ENCODE measurements around the gene NIPBL. TPM values are rescaled to one million over a fixed set of nuclear protein-coding genes. Genes with fewer than 3 reads are reported as not detected.

NIPBL gene
- total and polyA plus RNA-seq, 5 donors from 2014 or later, result 12.5 to 132 (median 17.4) TPM

DNA sequence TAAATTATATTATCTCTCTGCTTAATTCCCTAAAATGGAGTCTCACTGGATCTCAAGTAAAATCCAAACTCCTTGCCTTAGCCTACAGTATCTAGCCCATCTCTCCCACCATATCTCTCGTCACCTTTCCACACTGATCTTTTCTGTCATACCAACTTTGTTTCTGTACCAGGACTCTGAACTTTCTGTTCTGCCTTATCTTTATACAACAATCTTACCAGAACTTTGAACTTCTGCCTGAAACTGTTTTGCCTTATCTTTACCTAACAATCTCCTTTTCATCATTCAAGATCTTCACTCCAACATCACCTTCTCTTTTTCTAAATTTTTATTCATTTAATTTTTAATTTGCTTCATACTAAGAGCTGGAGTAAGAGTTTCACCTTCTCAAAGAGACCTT, 233.6 kb downstream of the NIPBL start:
- DNase-seq (peak in 1 of 3 donors; percentile 24), ATAC-seq (ENCODE audit: low read depth in 2 of 2) (no peak)
- H3K4me1 ChIP-seq (ENCODE audit: control insufficient read depth, insufficient read depth, low read length, poor library complexity, severe bottlenecking), result peaks cover 16% of the 10 kb centered on the region
- H3K9me3 Mint-ChIP-seq, result peaks cover 0 to 4% (median 1%) of the 10 kb centered on the region in 7 donors
- H3K27me3 ChIP-seq (ENCODE audit: control insufficient read depth, insufficient read depth, low read length), result no peaks in the 10 kb centered on the region
- no peaks in the 10 kb centered on the region for H3K9me3 ChIP-seq (ENCODE audit: control insufficient read depth in 2 of 2, low read length in 2 of 2)
- H3K27me3 Mint-ChIP-seq, result peaks cover 2% of the 10 kb centered on the region
- H3K36me3 Mint-ChIP-seq, result peaks cover 15% of the 10 kb centered on the region
- peak overlapping the region; percentile 1 to 15 (median 8) for H3K27ac Mint-ChIP-seq
- H3K4me3 Mint-ChIP-seq, result peak overlapping the region in 1 of 4 donors; percentile 24
- no peaks in the 10 kb centered on the region for H3K36me3 ChIP-seq (ENCODE audit: control insufficient read depth, insufficient read depth, low read length)
- no peak overlapping the region for H3K27ac ChIP-seq (ENCODE audit: insufficient read depth, low read length, poor library complexity, severe bottlenecking)
- H3K4me3 ChIP-seq (ENCODE audit: low read depth, low read length), result no peak overlapping the region
- peaks cover 24 to 36% (median 30%) of the 10 kb centered on the region in 4 donors for H3K4me1 Mint-ChIP-seq

- Histone ChIP-seq H3K36me3 (ENCODE audit: control insufficient read depth, insufficient read depth, low read length) (no peaks in the 10 kb centered on the region), H3K27me3 (ENCODE audit: control insufficient read depth, insufficient read depth, low read length) (no peaks in the 10 kb centered on the region), H3K4me3 (ENCODE audit: low read depth, low read length) (peak overlapping the region; percentile 86), H3K4me1 (ENCODE audit: control insufficient read depth, insufficient read depth, low read length, poor library complexity, severe bottlenecking) (peaks cover 16% of the 10 kb centered on the region), H3K27ac (ENCODE audit: insufficient read depth, low read length, poor library complexity, severe bottlenecking) (peak overlapping the region; percentile 20), H3K9me3 (ENCODE audit: control insufficient read depth in 2 of 2, low read length in 2 of 2) (no peaks in the 10 kb centered on the region)
- Mint-ChIP-seq H3K4me1 (peaks cover 24 to 36% (median 30%) of the 10 kb centered on the region in 4 donors), H3K4me3 (peak overlapping the region; percentile 11 to 78 (median 68)), H3K27ac (peak overlapping the region; percentile 0 to 88 (median 27)), H3K27me3 (peaks cover 4% of the 10 kb centered on the region), H3K36me3 (peaks cover 15% of the 10 kb centered on the region), H3K9me3 (peaks cover 0 to 4% (median 1%) of the 10 kb centered on the region in 7 donors)
- peak in 2 of 3 donors; percentile 29 to 79 for DNase-seq
- ATAC-seq (ENCODE audit: low read depth in 2 of 2), result peak; percentile 70 to 72
Measured at GRCh38 chr5:37111426-37112382, 235.1 kb downstream of the NIPBL start.

DNA sequence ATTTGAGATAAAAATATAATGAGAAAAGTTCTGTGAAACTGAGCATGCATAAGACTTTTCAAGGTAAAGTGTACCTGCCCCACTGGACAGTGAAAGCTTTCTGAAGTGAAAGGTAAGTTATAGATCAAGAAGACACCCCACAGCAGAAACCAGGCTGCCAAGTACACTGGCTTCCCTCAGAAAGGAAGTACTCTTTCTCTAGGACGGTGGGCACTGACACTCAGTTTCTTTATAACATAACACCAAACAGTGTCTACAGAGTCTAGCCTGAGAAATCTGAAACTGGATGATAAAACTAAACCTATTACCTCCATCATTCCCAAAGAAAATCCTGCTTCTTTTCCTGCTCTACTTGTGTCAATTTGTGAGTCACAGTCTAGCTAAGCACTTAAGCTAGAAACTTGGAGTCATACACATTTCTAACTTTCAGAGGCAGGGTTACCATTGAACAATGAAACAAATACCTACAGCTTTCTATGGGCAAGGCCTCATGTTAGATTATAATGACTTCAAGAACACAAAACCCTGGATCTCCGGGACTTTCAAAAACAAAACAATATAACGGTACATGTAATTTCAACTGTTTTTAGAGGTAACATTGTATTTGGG, 235.9 kb downstream of the NIPBL start:
- Histone ChIP-seq H3K9me3 (ENCODE audit: control insufficient read depth in 2 of 2, low read length in 2 of 2) (no peaks in the 10 kb centered on the region), H3K4me3 (ENCODE audit: low read depth, low read length) (peak overlapping the region; percentile 86), H3K4me1 (ENCODE audit: control insufficient read depth, insufficient read depth, low read length, poor library complexity, severe bottlenecking) (peaks cover 16% of the 10 kb centered on the region), H3K27me3 (ENCODE audit: control insufficient read depth, insufficient read depth, low read length) (no peaks in the 10 kb centered on the region), H3K36me3 (ENCODE audit: control insufficient read depth, insufficient read depth, low read length) (no peaks in the 10 kb centered on the region), H3K27ac (ENCODE audit: insufficient read depth, low read length, poor library complexity, severe bottlenecking) (no peak overlapping the region)
- peak overlapping the region; percentile 45 to 78 (median 68) for H3K4me3 Mint-ChIP-seq
- DNase-seq (peak in 1 of 3 donors; percentile 34), ATAC-seq (ENCODE audit: low read depth in 2 of 2) (no peak)
- peaks cover 0 to 4% (median 1%) of the 10 kb centered on the region in 7 donors for H3K9me3 Mint-ChIP-seq
- peak overlapping the region in 2 of 3 donors; percentile 0 to 88 for H3K27ac Mint-ChIP-seq
- peaks cover 4% of the 10 kb centered on the region for H3K27me3 Mint-ChIP-seq
- peaks cover 16% of the 10 kb centered on the region for H3K36me3 Mint-ChIP-seq
- H3K4me1 Mint-ChIP-seq, result peaks cover 24 to 36% (median 30%) of the 10 kb centered on the region in 4 donors
